ENCODE data around the gene CPLX3. TPM values are rescaled to one million over a fixed set of nuclear protein-coding genes. Genes with fewer than 3 reads are reported as not detected.
A peak's percentile ranks its signal among the peaks of the same experiment; 100 is the strongest.

CPLX3 gene
- polyA plus RNA-seq, 1 experiment, result not detected

- no peak for TF ChIP-seq CTCF (IDR thresholded peaks at IDR 0.05; ENCODE audit: low read depth, low read length)
- H3K27ac ChIP-seq (ENCODE audit: low read depth, low read length), result no peak overlapping the region
- ChIA-PET POLR2A (no interaction called here), CTCF (interaction anchor here (1.1 kb wide), 1 partner anchor 67 kb away, joined by 3 read pairs; no protein-coding TSS in a partner anchor)
- no peaks in the 10 kb centered on the region for H3K9me3 ChIP-seq (ENCODE audit: control insufficient read depth, insufficient read depth, low read length)
- H3K4me3 ChIP-seq (ENCODE audit: low read depth, low read length), result no peak overlapping the region
- no peaks in the 10 kb centered on the region for H3K27me3 ChIP-seq (ENCODE audit: control insufficient read depth, insufficient read depth, low read length)
- no peak for DNase-seq (ENCODE audit: low read depth, low spot score)
Measured at GRCh38 chr15:74838137-74838516, 11.7 kb downstream of the CPLX3 start.

DNA sequence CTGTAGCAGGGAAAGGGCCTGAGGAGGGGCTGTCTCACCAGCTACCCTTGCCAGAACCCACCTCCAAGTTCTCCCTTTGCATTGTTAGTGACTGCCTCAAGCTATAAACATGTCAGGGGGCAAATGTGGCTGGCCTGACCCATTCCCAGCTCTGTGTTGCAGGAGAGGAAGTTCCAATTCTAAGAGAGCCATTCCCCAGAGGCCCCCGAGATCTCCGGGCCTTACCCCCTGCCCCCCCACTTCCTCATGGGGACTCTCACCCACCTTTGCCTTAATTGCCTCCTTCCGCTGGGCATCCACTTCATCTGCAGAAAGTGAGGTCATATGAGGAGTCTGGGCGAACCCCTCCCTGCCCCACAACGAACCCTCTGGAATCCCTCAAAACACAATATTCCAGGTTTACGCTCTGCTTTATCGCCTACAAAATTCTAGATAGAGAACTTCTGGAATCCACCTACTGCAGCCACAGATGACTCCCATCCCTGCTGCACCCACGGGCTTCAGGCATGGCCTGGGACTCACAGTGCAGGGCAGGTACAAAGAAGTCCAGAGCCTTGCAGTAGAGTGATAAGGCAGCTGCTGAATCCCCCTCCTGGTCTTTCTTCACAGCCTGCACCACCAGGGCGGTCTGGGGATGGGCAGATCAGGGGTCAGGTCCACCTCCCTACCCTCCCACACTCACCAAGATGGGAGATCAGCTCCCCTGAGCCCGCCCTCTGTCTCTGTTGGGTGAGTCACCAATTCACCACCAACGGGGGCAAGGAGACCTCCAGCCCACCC lies 12.5 kb downstream of the CPLX3 start:
- DNase-seq (ENCODE audit: low read depth, low spot score), result no peak
- no peak for TF ChIP-seq CTCF (IDR thresholded peaks at IDR 0.05; ENCODE audit: low read depth, low read length)
- no peak overlapping the region for H3K4me3 ChIP-seq (ENCODE audit: low read depth, low read length)
- no peaks in the 10 kb centered on the region for H3K27me3 ChIP-seq (ENCODE audit: control insufficient read depth, insufficient read depth, low read length)
- ChIA-PET CTCF (interaction anchor here (1.1 kb wide), 1 partner anchor 67 kb away, joined by 3 read pairs; no protein-coding TSS in a partner anchor), POLR2A (no interaction called here)
- no peak overlapping the region for H3K27ac ChIP-seq (ENCODE audit: low read depth, low read length)
- H3K9me3 ChIP-seq (ENCODE audit: control insufficient read depth, insufficient read depth, low read length), result no peaks in the 10 kb centered on the region

GRCh38 chr15:74839526-74840395 lies 13.3 kb downstream of the CPLX3 start:
- CTCF ChIA-PET, result interaction anchor here (1.2 kb wide), 1 partner anchor 70 kb away, joined by 3 read pairs; no protein-coding TSS in a partner anchor

GRCh38 chr15:74840851-74841775 lies 14.7 kb downstream of the CPLX3 start:
- POLR2A ChIA-PET, result no interaction called here
- H3K9me3 ChIP-seq (ENCODE audit: control insufficient read depth, insufficient read depth, low read length), result no peaks in the 10 kb centered on the region
- no peak for DNase-seq (ENCODE audit: low read depth, low spot score)

More at GRCh38 chr15:74839526-74840395, 13.3 kb downstream of the CPLX3 start:
- no peak for DNase-seq (ENCODE audit: low read depth, low spot score)
- POLR2A ChIA-PET, result no interaction called here
- 0 out of 2 replicates have a peak, but pooled peaks have one; percentile 8 for TF ChIP-seq CTCF (IDR thresholded peaks at IDR 0.05; ENCODE audit: low read depth, low read length)
- Histone ChIP-seq H3K27me3 (ENCODE audit: control insufficient read depth, insufficient read depth, low read length) (no peaks in the 10 kb centered on the region), H3K4me3 (ENCODE audit: low read depth, low read length) (no peak overlapping the region), H3K27ac (ENCODE audit: low read depth, low read length) (no peak overlapping the region), H3K9me3 (ENCODE audit: control insufficient read depth, insufficient read depth, low read length) (no peaks in the 10 kb centered on the region)

More at GRCh38 chr15:74840851-74841775, 14.7 kb downstream of the CPLX3 start:
- no peaks in the 10 kb centered on the region for H3K27me3 ChIP-seq (ENCODE audit: control insufficient read depth, insufficient read depth, low read length)
- H3K4me3 ChIP-seq (ENCODE audit: low read depth, low read length), result no peak overlapping the region
- H3K27ac ChIP-seq (ENCODE audit: low read depth, low read length), result no peak overlapping the region
- CTCF ChIA-PET, result interaction anchor here (0.6 to 2.7 kb wide), 5 partner anchors 28 to 72 kb away, joined by 3 to 13 read pairs (median 3); no protein-coding TSS in a partner anchor
- TF ChIP-seq CTCF (IDR thresholded peaks at IDR 0.05; ENCODE audit: low read depth, low read length), result no peak

Measured in AG04450 (cell line).